Prostate gland (tissue), 2 donors: Measurements from ENCODE around the gene EVX1. TPM values are rescaled to one million over a fixed set of nuclear protein-coding genes. Genes with fewer than 3 reads are reported as not detected.

Source experiments
- DNase-seq: peaks from one replicate; pipeline ENCODE4 v3.0.0-alpha.2; 2019; ENCODE audit warnings: low spot score
- H3K27ac ChIP-seq, 2 donors: fragments of 200-600 bp; sonication (generic); 2 replicates each; pipeline ENCODE4 v1.5.1; 2017 to 2019
- H3K27me3 ChIP-seq: fragments of 200-600 bp; sonication (generic); replicated peaks from 2 replicates; pipeline ENCODE4 v1.5.1; 2019; ENCODE audit not compliant: insufficient read depth
- H3K36me3 ChIP-seq, 2 donors: fragments of 200-600 bp; sonication (generic); 1 replicate in 1 of 2; 2 replicates in 1 of 2; pipeline versions ENCODE4 v1.5.1 to v1.8.1; 2017 to 2019
- H3K4me1 ChIP-seq: fragments of 200-600 bp; sonication (generic); replicated peaks from 2 replicates; pipeline ENCODE4 v1.5.1; 2019
- H3K4me3 ChIP-seq, 2 donors: fragments of 200-600 bp; sonication (generic); 2 replicates each; pipeline ENCODE4 v1.5.1; 2017 to 2019
- H3K9me3 ChIP-seq: fragments of 200-600 bp; sonication (generic); 2 replicates; pipeline ENCODE4 v1.5.1; 2017
- CTCF ChIP-seq, 4 experiments: fragments of 200-600 bp in 2 of 4; fragments of 450-650 bp in 2 of 4; sonication (generic) in 2 of 4; IDR thresholded peaks; 1 replicate in 3 of 4; 2 replicates in 1 of 4; pipeline ENCODE4 v1.5.1; 2016 to 2019; ENCODE audit warnings: antibody characterized with exemption in 4 of 4, mild to moderate bottlenecking in 2 of 4, moderate library complexity in 2 of 4
- POLR2A ChIP-seq: fragments of 450-650 bp; IDR thresholded peaks from one replicate; pipeline ENCODE4 v1.6.1; 2016; ENCODE audit warnings: antibody characterized with exemption, mild to moderate bottlenecking
- POLR2AphosphoS5 ChIP-seq: sonication (generic); formaldehyde crosslinking; IDR thresholded peaks from one replicate; pipeline ENCODE4 v1.6.1; 2017; ENCODE audit warnings: antibody characterized with exemption
- WGBS: methylation state at CpG from one replicate; pipeline ENCODE4 v1.1.5; 2018; 5-methylcytosine and 5-hydroxymethylcytosine counted together
- intact Hi-C: fragments of 100-400 bp; cut with DNase I; formaldehyde crosslinking; loops from one replicate; pipeline ENCODE4 v1.14.2; 2022
- total RNA-seq, 2 donors: library from RNA; depleted of rRNA; stranded (reverse); fragments of >200 nt; gene quantifications; one replicate each; pipeline ENCODE4 v1.1.0, GENCODE V29; 2016

EVX1 gene
- total RNA-seq, 2 donors from 2014 or later: 5.1 to 5.9 TPM

- Histone ChIP-seq H3K27me3 (no peaks in the 10 kb centered on the region), H3K4me3 (no peak overlapping the region), H3K27ac (no peak overlapping the region), H3K36me3 (no peaks in the 10 kb centered on the region), H3K4me1 (no peaks in the 10 kb centered on the region), H3K9me3 (no peaks in the 10 kb centered on the region)
- WGBS: 11% methylated on average over 2 of the region's 2 CpGs
- no peak for DNase-seq
- TF ChIP-seq CTCF (IDR thresholded peaks at IDR 0.05) (no peak), POLR2A (no peak), POLR2AphosphoS5 (peak; percentile 6)
- intact Hi-C loops: no loop called here
These were observed 35.0 kb downstream of the EVX1 start for GRCh38 chr7:27277628-27278027.

- 70% methylated on average over 3 of the region's 3 CpGs for WGBS
- intact Hi-C loops: no loop called here
- Histone ChIP-seq H3K27me3 (no peaks in the 10 kb centered on the region), H3K27ac (no peak overlapping the region), H3K4me1 (no peaks in the 10 kb centered on the region), H3K4me3 (no peak overlapping the region), H3K36me3 (no peaks in the 10 kb centered on the region), H3K9me3 (no peaks in the 10 kb centered on the region)
- DNase-seq: no peak
- TF ChIP-seq POLR2AphosphoS5 (no peak), CTCF (IDR thresholded peaks at IDR 0.05) (no peak)
These were observed 41.0 kb downstream of the EVX1 start for GRCh38 chr7:27283558-27283957.

GRCh38 chr7:27295236-27295635 lies 52.6 kb downstream of the EVX1 start:
- Histone ChIP-seq H3K36me3 (no peaks in the 10 kb centered on the region), H3K27ac (no peak overlapping the region), H3K4me3 (no peak overlapping the region), H3K27me3 (no peaks in the 10 kb centered on the region), H3K4me1 (no peaks in the 10 kb centered on the region), H3K9me3 (no peaks in the 10 kb centered on the region)
- 41% methylated on average over 2 of the region's 2 CpGs for WGBS
- intact Hi-C loops: no loop called here
- TF ChIP-seq CTCF (IDR thresholded peaks at IDR 0.05) (no peak), POLR2AphosphoS5 (no peak), POLR2A (no peak)
- no peak for DNase-seq

DNA sequence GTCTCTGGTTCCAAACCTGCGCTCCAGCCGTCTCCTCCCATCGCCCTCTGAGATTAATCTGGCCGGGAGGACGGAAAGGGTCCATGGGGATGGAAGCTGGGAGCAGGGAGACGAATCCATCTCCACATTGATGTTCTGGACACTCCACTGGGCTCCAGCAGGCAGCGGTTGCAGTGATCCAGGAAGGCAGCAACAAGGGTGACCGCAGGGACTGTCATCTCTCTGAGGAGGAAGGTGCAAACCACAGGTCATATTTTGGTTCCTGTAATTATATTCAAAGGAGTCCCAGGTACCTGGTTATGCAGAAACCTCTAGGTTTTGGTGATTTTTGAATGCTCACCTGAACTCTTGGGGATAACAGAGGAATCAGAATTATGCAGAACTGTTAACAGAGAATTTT lies 54.8 kb downstream of the EVX1 start:
- Histone ChIP-seq H3K27ac (no peak overlapping the region), H3K9me3 (no peaks in the 10 kb centered on the region), H3K36me3 (no peaks in the 10 kb centered on the region), H3K4me1 (no peaks in the 10 kb centered on the region), H3K4me3 (no peak overlapping the region), H3K27me3 (no peaks in the 10 kb centered on the region)
- DNase-seq: no peak
- WGBS: 85% methylated on average over 8 of the region's 8 CpGs
- intact Hi-C loops: no loop called here
- TF ChIP-seq POLR2AphosphoS5 (no peak), POLR2A (no peak), CTCF (IDR thresholded peaks at IDR 0.05) (no peak)

Other genes with a start within 250 kb of the EVX1 start
- gene HOXA1, start 146.8 kb upstream of the EVX1 start, total RNA-seq: 1 to 10 TPM in 1 of 2 donors, not detected in 1; 2.1 TPM
- gene HOXA2, start 140.1 kb upstream of the EVX1 start, total RNA-seq: 1 to 10 TPM in 1 of 2 donors, not detected in 1; 1.4 TPM
- gene HOXA4, start 112.0 kb upstream of the EVX1 start, total RNA-seq: 1 to 10 TPM; 1.4 to 1.8 TPM
- gene HOXA5, start 99.1 kb upstream of the EVX1 start, total RNA-seq: 10 to 100 TPM in 1 of 2 donors, 1 to 10 TPM in 1; 3.7 to 12.9 TPM
- gene HOXA6, start 95.0 kb upstream of the EVX1 start, total RNA-seq: 1 to 10 TPM; 6.9 to 7.5 TPM
- gene HOXA3, start 90.2 kb upstream of the EVX1 start, total RNA-seq: 1 to 10 TPM; 2.8 to 3.1 TPM
- gene HOXA7, start 86.1 kb upstream of the EVX1 start, total RNA-seq: 1 to 10 TPM; 2.2 to 4.6 TPM
- 10 to 100 TPM; 14.7 to 57.0 TPM for gene HOXA9, start 77.3 kb upstream of the EVX1 start, total RNA-seq
- gene HOXA10, start 68.5 kb upstream of the EVX1 start, total RNA-seq: 10 to 100 TPM; 25.8 to 65.6 TPM
- gene HOXA11, start 57.6 kb upstream of the EVX1 start, total RNA-seq: 1 to 10 TPM; 8.5 to 9.8 TPM
- 10 to 100 TPM; 19.1 to 50.4 TPM for gene HOXA13, start 42.7 kb upstream of the EVX1 start, total RNA-seq